SK-N-SH treated with all-trans-retinoic acid at 6 μM for 48 hours (cell line): ENCODE data around the gene DPT.

Experiments
- ARNTL ChIP-seq: fragments of 450-650 bp; formaldehyde crosslinking; IDR thresholded peaks from 2 replicates; pipeline ENCODE4 v1.5.0; 2020; ENCODE audit warnings: low read depth, mild to moderate bottlenecking, moderate library complexity, borderline replicate concordance
- BACH2 ChIP-seq: fragments of 250-450 bp; sonication (Bioruptor Pico); IDR thresholded peaks from 2 replicates; pipeline ENCODE4 v1.9.0; 2021; ENCODE audit warnings: mild to moderate bottlenecking, borderline replicate concordance
- GLIS3 ChIP-seq: fragments of 250-450 bp; sonication (Bioruptor Pico); IDR thresholded peaks from 2 replicates; pipeline ENCODE4 v1.5.0; 2020; ENCODE audit warnings: mild to moderate bottlenecking, moderate library complexity
- OSR1 ChIP-seq: fragments of 250-450 bp; sonication (Bioruptor Pico); IDR thresholded peaks from 2 replicates; pipeline ENCODE4 v1.8.0; 2022; ENCODE audit warnings: moderate library complexity, mild to moderate bottlenecking, inconsistent platforms
- PPARA ChIP-seq: fragments of 250-450 bp; sonication (Bioruptor Pico); IDR thresholded peaks from 2 replicates; pipeline ENCODE4 v1.5.0; 2020; ENCODE audit warnings: mild to moderate bottlenecking, borderline replicate concordance
- ZFP30 ChIP-seq: fragments of 450-650 bp; formaldehyde crosslinking; IDR thresholded peaks from 2 replicates; pipeline ENCODE4 v1.5.0; 2022; ENCODE audit warnings: mild to moderate bottlenecking, moderate library complexity
- TF ChIP-seq, protein P1 (sequence below): fragments of 250-450 bp; sonication (Bioruptor Pico); IDR thresholded peaks from 2 replicates; pipeline ENCODE4 v1.5.1; 2020; ENCODE audit warnings: low read depth, mild to moderate bottlenecking, moderate library complexity
- TF ChIP-seq, protein P2 (sequence below): fragments of 250-450 bp; sonication (Bioruptor Pico); IDR thresholded peaks from 2 replicates; pipeline ENCODE4 v1.8.0; 2020; ENCODE audit warnings: mild to moderate bottlenecking, moderate library complexity, borderline replicate concordance

DNA sequence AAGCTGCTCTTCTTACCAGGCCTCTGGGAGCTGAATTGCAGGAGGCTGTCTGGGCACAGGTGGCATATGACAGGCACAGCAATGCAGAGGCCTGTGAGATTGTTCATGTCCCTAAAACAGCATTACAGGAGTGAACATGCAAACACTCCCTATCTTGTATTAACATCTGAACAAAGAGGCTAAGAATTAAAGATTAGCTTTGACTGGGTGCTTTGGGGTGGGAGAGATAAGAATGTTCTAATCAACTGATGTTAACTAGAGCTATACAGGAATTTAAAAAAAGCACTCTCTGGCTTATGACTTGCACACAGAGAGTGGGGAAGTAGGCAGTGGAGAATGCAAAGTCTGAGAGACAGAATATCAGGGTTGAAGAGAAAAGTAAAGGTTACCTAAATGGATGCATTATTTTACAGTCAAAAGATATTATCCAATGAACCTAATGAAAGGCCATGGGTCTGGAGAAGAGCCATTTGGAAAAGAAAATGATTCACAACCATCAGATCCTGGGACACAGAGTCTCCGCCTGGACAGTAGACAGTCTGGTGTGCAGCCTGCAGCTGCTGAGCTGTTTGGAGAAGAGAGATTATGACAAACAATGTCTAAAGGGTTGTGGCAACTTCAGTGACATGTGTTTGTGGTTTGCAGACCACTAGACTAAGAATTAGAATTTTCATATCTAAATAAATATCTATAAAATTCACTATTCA is 20.2 kb downstream of the DPT start:
- TF ChIP-seq GLIS3 (CRISPR knock-in tag) (no peak), BACH2 (CRISPR knock-in tag) (no peak), ARNTL (no peak), OSR1 (CRISPR knock-in tag) (no peak), ZFP30 (no peak), PPARA (CRISPR knock-in tag) (no peak)
- TF ChIP-seq, protein P1, sequence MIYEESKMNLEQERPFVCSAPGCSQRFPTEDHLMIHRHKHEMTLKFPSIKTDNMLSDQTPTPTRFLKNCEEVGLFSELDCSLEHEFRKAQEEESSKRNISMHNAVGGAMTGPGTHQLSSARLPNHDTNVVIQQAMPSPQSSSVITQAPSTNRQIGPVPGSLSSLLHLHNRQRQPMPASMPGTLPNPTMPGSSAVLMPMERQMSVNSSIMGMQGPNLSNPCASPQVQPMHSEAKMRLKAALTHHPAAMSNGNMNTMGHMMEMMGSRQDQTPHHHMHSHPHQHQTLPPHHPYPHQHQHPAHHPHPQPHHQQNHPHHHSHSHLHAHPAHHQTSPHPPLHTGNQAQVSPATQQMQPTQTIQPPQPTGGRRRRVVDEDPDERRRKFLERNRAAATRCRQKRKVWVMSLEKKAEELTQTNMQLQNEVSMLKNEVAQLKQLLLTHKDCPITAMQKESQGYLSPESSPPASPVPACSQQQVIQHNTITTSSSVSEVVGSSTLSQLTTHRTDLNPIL, result no peak
- TF ChIP-seq, protein P2, sequence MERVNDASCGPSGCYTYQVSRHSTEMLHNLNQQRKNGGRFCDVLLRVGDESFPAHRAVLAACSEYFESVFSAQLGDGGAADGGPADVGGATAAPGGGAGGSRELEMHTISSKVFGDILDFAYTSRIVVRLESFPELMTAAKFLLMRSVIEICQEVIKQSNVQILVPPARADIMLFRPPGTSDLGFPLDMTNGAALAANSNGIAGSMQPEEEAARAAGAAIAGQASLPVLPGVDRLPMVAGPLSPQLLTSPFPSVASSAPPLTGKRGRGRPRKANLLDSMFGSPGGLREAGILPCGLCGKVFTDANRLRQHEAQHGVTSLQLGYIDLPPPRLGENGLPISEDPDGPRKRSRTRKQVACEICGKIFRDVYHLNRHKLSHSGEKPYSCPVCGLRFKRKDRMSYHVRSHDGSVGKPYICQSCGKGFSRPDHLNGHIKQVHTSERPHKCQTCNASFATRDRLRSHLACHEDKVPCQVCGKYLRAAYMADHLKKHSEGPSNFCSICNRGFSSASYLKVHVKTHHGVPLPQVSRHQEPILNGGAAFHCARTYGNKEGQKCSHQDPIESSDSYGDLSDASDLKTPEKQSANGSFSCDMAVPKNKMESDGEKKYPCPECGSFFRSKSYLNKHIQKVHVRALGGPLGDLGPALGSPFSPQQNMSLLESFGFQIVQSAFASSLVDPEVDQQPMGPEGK, result no peak
